Dedifferentiated amniotic fluid mesenchymal stem cell (primary cell): ENCODE data around the gene SLC32A1.

Experiments used
- DNase-seq: peaks from one replicate; pipeline ENCODE4 v3.0.0-alpha.2; 2016; ENCODE audit errors: extremely low spot score

SLC32A1 gene

GRCh38 chr20:38723848-38724625 is at the start of gene SLC32A1:
Gene SLC32A1, plus strand, starts transcription at chr20:38724486. Its CDS starts 239 bp downstream, at chr20:38724725.
- no peak for DNase-seq

GRCh38 chr20:38674765-38675133 is 49.5 kb upstream of the SLC32A1 start:
- no peak for DNase-seq

- DNase-seq = no peak
Measured at GRCh38 chr20:38676576-38676975, 47.7 kb upstream of the SLC32A1 start.

DNA sequence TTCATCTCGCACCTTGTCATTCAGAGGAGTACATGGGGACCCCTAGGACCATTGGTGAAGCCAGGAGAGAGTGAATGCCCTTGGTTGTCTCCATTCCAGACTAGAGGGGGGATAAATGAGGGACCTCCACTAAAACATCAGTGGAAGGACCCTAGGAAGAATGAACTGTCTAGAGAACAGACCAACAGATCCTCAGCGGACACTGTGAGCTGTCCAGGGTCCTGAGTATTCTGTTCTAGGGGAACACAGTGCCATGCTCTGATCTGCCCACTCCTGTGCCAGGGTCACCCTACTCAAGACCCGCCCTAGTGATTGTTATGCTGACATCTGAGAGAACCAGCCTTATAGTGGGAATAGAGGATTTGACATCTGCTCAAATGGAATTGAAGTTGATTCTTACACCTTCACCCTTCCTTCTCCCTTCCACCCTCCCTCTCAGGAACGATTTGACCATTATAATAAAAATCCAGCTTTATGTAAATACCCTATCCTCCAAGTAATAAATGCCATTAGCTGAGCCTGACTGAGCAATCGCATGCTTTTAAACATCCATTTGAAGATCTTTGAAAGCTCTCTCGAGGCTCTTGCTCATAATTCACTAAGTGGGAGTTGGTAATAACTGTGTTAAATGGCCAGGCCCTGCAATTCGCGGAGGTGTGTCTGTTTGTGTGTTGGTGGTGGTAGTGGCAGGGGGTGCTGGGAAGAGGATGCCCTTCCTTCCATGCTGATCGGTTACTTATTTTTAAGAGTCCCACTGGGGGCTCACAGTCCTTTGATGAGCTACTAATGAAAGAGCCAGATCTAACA is 43.6 kb upstream of the SLC32A1 start:
- no peak for DNase-seq

DNA sequence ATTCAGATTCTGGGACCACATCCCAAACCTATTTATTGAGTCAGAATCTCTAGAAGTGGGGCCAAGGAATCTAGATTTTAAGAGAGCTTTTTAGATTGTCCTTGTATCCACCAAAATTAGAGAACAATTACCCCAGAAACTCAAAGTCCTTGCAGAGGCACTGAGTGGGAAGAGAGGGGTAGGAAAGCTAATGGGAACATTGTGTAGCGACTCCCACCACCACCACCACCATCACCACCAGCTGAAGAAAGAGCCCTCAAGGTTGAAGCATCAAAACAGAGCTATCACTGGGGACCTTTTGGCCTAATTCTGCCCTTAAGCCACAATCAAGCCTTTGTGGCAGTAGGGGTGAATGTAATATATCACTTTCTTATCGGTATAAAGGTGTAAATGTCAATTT is 39.0 kb upstream of the SLC32A1 start:
- no peak for DNase-seq

DNA sequence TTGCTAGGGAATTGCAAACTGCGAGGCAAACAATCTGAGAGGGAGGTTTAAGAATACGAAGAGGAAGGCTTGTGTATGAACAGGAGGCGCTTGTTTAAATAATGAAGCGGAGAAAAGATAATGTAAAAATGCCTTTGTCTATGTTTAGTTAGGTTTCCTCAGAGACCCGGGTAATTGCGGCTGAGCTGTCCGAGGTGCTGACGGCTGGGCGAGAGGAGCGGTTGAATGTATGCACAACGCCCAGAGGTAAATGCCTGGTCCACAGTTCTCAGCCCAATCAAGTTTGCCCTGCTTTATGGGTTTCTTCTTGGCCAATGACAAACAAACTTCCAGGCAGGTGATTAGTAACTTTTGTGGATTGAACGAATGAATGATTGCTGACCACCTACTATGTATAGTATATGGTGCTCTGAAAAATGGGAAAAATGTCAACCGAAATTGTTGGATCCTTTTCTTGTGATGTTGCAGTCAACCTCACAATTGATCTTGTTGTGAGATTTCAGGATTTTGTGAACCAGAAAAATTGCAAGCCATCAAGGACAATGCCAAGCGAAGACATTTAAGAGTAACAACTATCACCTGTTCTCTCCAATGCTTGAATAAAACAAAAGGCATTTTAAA is 38.3 kb upstream of the SLC32A1 start:
- DNase-seq = peak; percentile 21

GRCh38 chr20:38692436-38693411 is 31.6 kb upstream of the SLC32A1 start:
- peak; percentile 44 for DNase-seq

- no peak for DNase-seq
Measured at GRCh38 chr20:38697306-38697705, 27.0 kb upstream of the SLC32A1 start.

GRCh38 chr20:38698541-38698940 is 25.7 kb upstream of the SLC32A1 start:
- DNase-seq = no peak

DNA sequence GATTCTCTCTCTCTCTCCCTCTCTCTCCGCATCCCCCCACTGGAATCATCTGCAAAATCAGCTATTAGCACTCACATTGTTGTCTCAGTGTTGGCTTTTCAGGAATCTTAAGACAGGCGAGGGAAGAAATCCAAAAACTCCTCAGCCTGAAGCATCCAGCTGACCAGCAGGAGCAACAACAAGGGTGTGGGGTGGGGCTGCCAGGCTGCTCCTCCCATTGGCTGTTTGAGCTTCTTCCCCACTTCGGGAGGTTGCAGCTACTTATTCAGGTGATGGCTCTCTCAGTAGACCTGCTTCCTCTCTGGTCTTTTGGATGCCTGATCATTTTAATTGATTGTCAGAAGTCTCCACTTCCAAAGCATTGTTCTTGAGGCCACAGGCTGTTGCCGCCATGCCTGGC is 24.1 kb upstream of the SLC32A1 start:
- no peak for DNase-seq

DNA sequence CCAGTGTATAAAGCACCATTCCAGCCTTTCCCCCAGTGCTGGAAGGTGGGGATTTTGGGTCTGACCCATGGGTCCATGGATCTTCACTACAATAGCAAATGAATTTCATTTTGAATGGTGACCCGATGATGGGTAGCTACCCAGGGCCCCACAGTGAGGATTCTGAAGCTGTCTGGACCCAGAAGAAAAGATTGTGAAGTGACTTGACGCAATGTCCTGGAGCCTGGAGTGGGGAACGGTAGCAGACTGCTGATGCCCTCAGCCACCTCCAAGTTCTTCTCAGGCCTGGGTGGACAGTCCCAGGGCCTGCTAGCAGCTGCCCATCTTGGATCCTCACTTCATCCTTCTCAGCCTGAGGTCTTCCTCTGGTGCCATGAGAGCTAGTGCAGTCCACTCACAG is 23.4 kb upstream of the SLC32A1 start:
- DNase-seq = no peak

DNA sequence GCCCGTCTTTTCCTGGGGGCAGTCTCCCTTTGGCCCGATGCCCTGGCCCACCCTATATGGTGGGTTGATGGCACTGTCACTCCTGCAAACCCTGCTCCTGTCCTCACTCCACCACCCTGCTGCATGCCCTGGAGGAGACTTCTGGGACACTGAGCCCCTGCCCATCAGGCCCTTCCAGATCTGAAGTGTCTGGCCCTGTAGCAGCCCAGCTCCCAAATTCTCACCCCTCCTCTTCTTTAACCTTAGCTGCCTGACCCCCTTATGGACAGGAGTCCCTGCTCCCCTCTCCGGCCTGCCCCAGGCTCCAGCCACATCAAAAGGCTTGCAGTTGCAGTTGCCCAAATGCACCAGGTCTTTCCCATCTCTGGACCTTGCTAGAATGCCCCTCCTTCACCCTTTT is 20.8 kb upstream of the SLC32A1 start:
- DNase-seq = no peak

GRCh38 chr20:38704136-38704535 is 20.1 kb upstream of the SLC32A1 start:
- no peak for DNase-seq

DNA sequence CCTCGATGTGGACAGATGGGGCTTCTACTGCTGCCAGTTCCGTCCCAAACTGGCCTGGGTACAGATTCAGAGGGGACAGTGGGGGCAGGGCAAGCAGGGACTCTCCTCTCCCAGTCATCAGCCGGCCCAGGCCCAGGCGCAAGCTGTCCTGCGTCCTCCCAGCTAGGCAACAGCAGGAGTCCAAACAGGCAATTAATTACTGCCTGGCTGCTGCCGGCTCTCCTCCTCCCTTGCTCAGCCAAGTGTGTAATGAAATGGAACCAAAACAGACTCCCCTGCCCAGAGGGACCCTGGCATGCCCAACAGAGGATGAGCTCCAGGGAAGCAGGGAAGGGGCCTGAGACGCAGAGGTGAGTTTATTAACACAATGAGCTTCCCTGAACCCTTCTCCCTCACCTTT is 17.8 kb upstream of the SLC32A1 start:
- DNase-seq = no peak

- no peak for DNase-seq
Measured at GRCh38 chr20:38714308-38714707, 10.0 kb upstream of the SLC32A1 start.

- DNase-seq = no peak
Measured at GRCh38 chr20:38715646-38716045, 8.6 kb upstream of the SLC32A1 start.

DNA sequence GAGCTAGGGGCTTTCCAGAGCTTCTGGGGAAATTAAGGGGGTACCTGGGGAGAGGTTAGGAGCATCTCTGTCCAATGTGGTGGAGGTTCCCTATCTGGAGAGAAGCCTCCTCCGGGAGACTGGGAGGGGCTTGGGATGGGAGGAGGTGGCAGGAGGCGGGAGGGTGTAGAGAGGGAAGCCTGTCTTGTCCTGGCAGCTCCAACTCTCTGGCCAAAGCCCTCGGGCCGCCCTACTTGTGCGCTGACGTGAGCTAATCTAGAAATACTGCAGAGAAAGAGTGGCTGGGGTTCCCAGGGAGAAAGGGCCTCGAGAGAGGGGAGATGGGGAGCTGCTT is 1.6 kb upstream of the SLC32A1 start:
- no peak for DNase-seq

GRCh38 chr20:38723017-38723847 is 1.1 kb upstream of the SLC32A1 start:
- no peak for DNase-seq

DNA sequence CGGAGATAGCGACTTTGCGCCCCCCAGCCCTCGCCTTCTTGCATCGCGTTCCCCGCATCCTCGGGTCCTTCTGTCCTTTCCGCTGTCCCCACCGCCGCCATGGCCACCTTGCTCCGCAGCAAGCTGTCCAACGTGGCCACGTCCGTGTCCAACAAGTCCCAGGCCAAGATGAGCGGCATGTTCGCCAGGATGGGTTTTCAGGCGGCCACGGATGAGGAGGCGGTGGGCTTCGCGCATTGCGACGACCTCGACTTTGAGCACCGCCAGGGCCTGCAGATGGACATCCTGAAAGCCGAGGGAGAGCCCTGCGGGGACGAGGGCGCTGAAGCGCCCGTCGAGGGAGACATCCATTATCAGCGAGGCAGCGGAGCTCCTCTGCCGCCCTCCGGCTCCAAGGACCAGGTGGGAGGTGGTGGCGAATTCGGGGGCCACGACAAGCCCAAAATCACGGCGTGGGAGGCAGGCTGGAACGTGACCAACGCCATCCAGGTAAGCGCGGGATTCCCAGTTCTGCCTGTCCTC is 401 bp downstream of the SLC32A1 start:
- no peak for DNase-seq

- DNase-seq = no peak
Measured at GRCh38 chr20:38725148-38725901, 1.0 kb downstream of the SLC32A1 start.
